ENCODE measurements around the gene YJEFN3.

The YJEFN3 gene

DNA sequence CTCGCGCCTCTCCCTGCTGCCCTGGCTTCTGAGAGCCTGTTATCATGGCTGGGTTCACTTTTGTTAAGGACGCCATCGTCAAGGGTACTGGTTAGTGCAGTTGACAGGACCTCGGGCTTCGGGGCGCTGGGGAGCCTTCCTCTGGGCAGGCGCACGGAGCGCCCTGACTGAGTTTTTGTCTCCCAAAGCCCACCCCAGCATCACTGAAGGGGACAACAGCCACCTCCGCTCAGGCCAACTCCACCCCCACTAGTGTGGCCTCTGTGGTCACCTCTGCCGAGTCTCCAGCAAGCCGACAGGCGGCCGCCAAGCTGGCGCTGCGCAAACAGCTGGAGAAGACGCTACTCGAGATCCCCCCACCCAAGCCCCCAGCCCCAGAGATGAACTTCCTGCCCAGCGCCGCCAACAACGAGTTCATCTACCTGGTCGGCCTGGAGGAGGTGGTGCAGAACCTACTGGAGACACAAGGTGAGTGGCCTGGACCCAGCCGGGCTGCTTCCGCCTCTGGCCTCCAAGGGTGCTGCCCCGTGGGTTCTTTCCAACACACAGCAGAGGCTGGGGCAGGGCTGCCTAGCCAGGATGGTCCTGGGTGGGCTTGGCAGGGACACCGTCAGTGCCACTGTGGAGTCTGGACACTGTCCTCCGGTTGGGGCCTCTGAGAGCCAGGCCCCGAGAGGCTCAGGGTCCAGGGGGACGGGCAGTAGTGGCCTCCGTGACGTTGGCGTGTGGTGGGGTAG, 30.3 kb upstream of the YJEFN3 start:
- DNase-seq (ENCODE audit: low spot score), result no peak

- no peak for DNase-seq (ENCODE audit: low spot score)
Measured at GRCh38 chr19:19499272-19499995, 29.3 kb upstream of the YJEFN3 start.

- no peak for DNase-seq (ENCODE audit: low spot score)
Measured at GRCh38 chr19:19500975-19501644, 27.6 kb upstream of the YJEFN3 start.

GRCh38 chr19:19501798-19502197, 26.9 kb upstream of the YJEFN3 start:
- DNase-seq (ENCODE audit: low spot score), result no peak

DNA sequence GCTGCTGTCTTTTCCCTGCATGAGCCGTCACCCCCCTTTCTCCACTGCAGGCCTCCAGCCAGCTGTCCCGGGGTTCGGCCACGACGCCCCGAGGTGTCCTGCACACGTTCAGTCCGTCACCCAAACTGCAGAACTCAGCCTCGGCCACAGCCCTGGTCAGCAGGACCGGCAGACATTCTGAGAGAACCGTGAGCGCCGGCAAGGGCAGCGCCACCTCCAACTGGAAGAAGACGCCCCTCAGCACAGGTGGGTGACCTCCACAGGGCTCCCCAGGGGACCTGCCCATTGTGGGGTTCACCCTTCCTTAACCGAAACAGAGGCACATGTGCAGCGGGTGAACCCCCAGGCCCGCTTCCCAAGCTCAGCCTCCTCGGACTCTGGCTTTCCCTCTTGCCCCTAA, 26.4 kb upstream of the YJEFN3 start:
- no peak for DNase-seq (ENCODE audit: low spot score)

GRCh38 chr19:19502808-19503602, 25.7 kb upstream of the YJEFN3 start:
- no peak for DNase-seq (ENCODE audit: low spot score)

DNA sequence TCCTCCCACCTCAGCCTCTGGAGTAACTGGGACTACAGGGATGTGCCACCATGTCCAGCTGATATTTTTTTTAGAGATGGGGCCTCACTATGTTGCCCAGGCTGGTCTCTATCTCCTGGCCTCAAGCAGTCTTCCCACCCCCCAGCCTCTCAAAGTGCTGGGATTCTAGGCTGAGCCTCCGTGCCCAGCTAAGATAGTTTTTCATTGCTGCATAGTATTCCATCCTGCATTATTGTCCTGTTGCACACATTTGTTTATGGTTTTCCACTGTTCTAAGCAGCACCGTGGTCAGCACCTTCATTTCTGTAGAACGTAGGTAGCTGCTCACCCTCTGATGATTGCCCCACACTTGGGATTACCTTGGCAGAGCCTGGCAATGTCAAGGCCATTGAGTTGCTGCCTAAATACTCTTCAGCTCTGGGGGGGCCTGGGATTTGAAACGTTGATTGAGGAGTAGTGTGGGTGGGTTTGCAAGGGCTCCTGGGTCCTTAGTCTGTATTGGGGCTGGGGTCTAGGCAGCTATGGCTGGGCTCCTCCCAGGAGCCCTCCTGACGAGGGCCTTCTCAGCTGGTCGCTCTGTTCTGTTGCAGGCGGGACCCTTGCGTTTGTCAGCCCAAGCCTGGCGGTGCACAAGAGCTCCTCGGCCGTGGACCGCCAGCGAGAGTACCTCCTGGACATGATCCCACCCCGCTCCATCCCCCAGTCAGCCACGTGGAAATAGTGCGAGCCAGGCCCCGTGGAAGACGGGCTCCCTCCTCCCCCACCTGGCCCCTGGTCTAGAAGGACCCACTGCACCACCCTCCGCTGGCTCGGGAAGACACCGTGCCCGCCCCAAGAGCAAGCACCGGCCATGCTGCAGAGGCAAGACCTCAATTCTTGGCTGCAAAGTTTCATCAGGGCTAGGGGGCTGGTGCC, 23.7 kb upstream of the YJEFN3 start:
- DNase-seq (ENCODE audit: low spot score), result no peak

DNA sequence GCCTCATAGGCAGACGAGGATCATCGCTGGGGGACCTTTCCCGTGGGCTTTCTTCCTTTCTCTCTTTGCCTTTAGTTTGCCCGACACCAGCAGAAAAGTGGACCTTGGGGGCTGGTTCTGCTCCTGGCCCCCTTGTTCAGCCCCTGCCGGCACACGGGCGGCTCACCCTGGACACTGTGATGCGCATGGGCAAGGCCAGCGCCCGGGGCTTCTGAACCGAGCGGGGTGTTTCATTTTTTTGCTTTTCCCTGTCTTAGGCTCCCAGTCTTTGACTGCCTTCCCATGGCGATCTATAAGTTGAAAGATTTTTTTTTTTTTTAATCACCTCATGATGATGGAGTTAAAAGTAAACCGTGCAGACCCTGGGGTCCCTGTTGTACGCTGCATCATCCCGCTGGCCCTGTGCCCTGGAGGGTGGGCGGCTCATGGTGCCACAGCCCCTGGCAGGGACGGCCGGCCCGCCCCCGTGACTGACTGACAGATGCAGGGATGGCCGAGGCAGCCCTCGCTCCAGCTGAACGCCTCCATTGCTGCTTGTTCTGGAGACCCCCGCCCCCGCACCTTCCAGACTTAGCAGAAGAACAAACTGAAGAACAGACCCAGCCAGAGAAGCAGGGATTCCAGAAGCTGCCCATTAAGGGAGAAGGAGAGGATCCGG, 22.9 kb upstream of the YJEFN3 start:
- no peak for DNase-seq (ENCODE audit: low spot score)

- no peak for DNase-seq (ENCODE audit: low spot score)
Measured at GRCh38 chr19:19506592-19506991, 22.1 kb upstream of the YJEFN3 start.

DNA sequence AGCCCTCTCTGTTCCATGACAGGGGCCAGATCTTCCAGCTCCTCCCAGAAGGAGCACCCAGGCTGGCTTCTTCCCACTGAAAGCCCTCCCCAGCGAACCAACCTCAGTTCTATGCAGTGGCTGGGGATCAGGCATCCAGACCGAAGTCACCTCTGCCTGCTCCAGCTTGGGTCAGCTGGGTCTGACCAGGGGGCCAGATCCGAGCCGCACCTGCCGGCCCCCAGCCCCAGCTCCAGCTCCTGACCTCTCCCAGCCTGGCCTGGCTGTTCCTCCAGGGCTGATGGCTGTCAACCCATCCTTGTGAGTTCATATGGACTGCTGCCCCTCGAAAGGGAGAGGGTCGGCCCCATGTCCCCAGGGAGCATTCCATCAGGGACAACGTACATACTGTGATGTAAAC, 21.4 kb upstream of the YJEFN3 start:
- no peak for DNase-seq (ENCODE audit: low spot score)

GRCh38 chr19:19508217-19508616, 20.5 kb upstream of the YJEFN3 start:
- DNase-seq (ENCODE audit: low spot score), result no peak

DNA sequence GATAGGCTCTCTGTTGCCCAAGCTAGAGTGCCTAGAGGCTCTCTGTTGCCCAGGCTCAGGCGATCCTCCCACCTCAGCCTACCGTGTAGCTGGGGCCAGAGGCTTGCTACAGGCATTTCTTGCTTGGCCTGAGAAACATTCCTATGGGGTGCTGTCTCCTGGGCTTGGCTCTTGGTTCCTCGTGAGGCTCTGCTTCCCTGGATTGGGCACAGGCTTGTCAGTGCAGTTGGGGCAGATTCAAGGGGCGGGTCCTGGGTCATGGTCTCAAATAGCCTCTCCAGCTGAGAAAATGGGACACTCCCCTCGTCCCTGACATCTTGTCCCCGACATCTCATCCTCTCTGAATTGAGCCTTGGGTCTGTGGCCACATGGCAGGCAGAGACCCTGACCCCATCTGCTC, 18.3 kb upstream of the YJEFN3 start:
- DNase-seq (ENCODE audit: low spot score), result no peak

DNA sequence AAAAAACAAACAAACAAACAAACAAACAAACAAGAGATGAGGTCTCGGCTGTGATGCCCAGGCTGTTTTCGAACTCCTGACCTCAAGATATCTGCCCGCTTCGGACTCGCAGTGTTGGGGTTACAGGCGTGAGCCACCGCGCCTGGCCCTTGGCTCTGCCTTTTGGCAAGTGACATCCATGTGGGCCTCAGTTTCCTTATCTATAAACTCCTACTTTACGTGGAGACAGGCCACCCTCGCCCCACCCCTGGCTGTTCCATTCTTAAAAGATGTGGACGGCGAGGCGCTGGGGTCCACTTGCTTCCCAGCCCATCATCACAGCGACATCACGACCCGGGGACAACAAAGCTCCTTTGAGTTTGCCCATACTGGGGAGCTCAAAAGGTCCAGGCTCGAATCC, 15.0 kb upstream of the YJEFN3 start:
- no peak for DNase-seq (ENCODE audit: low spot score)

DNA sequence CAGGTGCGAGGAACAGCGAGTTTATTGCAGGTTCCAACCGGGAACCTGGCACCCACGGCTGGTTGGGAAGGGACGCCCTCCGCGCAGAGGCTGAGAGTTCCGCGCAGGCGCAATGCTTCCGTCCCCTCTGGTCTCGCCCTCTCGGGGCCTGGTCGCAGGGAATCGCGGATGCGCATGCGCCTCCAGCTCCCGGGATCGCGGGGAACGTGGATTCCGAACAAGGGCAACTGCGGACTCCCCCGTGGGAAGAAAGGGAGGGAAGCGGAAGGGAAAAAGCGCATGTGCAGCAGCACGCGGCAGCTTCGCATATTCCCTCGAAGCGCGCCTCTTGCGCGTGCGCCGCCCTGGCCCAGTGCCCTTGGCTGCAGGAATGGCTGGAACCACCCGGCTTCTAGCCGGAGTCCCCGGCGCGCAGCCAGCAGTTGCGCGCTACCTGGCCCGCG, 14.5 kb upstream of the YJEFN3 start:
- no peak for DNase-seq (ENCODE audit: low spot score)

- DNase-seq (ENCODE audit: low spot score), result no peak
Measured at GRCh38 chr19:19514881-19515641, 13.7 kb upstream of the YJEFN3 start, which contains the start of gene TSSK6. TSSK6 (minus strand) TSS chr19:19515548; CDS start chr19:19515427, 121 bp downstream.

DNA sequence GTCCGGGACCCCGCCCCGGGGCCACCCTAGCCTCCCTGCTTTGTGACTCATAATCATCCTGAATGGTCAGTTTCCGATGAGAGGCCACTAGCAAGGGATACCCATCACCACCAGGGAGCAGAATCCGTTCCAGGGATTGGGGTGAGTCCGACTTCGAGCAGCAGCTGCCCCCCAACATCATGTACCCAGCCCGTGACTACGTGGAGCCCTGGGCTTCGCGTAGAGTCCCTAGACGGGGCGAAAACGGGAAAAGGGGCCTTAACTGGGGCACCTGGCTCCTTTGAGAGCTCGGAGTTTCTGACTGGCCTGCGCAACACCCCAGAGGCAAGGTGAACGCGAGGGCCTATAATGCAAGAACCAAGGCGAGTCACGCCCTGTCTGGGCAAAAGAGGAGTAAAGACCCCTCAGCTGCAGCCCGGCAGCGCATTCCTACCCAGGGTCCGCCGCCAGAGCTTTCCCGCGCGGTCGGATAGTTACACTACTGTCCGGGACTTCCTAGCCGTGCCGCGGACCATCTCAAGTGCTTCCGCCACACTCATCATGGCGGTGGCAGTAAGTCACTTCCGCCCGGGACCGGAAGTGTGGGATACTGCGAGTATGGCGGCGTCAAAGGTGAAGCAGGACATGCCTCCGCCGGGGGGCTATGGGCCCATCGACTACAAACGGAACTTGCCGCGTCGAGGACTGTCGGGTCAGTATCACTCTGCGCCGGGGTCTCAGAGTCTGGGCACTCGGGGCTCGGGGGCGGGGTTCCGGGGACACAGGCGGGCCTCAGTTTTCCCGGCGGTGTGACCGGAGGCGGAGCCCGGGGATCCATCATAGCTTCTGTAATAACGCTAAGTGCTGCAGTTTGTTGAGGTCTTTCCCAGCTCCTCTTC, 12.8 kb upstream of the YJEFN3 start, which contains the start of gene NDUFA13:
NDUFA13 (plus strand) TSS at position 584 of the 878 bp plus-strand sequence; CDS start at position 598, 14 bp downstream.
- peak; percentile 96 for DNase-seq (ENCODE audit: low spot score)

GRCh38 chr19:19517235-19517619, 11.5 kb upstream of the YJEFN3 start:
- DNase-seq (ENCODE audit: low spot score), result no peak

DNA sequence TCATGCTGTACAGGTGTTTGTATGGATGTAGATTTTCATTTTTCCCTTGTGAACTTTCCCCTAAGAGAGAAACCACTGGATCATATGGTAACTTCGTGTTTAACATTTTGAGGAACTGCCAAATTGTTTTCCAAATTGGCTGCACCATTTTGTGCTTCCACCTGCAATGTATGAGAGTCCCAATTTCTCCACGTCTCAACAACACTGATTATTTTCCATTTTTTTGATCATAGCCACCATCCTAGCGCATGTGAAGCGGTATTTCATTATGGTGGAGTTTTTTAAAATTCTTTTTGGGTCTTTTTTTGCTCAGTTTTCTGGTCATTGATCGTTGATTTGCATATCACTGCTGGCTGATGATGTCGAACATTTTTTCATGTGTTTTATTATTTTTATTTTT, 7.7 kb upstream of the YJEFN3 start:
- no peak for DNase-seq (ENCODE audit: low spot score)

GRCh38 chr19:19523177-19523576, 5.5 kb upstream of the YJEFN3 start:
- DNase-seq (ENCODE audit: low spot score), result no peak
